ENCODE data around the gene WDR1. TPM values are rescaled to one million over a fixed set of nuclear protein-coding genes. Genes with fewer than 3 reads are reported as not detected.

WDR1 gene
- total and polyA plus RNA-seq, 2 of the 13 experiments (the other 11 are each of a cell fraction or from before 2014, with no cell fraction given) = 106 to 198 TPM

DNA sequence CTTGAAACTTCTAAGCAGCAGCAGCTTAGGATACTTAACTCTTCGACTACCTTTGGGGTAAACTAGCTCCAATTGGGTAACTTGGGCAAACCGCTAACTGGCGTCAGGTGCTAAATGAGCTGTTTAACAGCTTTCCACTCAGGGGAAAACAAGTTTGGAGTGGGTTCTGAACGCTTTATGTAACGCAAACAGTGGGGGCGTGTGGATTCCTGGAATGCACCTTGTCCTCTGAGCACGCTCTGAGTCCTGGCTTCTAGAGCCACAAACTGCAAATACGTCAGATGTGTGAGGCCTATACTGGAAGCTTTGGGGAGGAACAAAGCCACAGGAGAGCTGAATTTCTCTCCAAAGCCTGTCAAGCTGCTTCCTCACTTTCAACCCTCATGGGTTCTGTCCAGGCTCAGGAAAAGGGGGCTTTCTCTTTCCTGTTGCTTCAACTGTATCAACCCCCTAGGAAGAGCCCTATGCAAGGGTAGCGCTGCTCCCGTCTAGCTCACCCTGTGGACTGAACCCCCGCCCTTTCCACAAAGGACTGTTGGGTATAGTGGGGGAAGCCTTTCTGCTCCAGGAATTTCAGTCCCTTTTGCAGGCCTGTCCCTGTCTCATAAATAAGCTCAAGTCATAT, 4.5 kb upstream of the WDR1 start (continued):
- TF ChIP-seq, protein P1, sequence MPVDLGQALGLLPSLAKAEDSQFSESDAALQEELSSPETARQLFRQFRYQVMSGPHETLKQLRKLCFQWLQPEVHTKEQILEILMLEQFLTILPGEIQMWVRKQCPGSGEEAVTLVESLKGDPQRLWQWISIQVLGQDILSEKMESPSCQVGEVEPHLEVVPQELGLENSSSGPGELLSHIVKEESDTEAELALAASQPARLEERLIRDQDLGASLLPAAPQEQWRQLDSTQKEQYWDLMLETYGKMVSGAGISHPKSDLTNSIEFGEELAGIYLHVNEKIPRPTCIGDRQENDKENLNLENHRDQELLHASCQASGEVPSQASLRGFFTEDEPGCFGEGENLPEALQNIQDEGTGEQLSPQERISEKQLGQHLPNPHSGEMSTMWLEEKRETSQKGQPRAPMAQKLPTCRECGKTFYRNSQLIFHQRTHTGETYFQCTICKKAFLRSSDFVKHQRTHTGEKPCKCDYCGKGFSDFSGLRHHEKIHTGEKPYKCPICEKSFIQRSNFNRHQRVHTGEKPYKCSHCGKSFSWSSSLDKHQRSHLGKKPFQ (CRISPR knock-in tag; IDR thresholded peaks at IDR 0.05; ENCODE audit: insufficient replicate concordance) = no peak
- TF ChIP-seq NRL (CRISPR knock-in tag; IDR thresholded peaks at IDR 0.05; ENCODE audit: borderline replicate concordance) = no peak
- no peak for TF ChIP-seq CC2D1A (CRISPR knock-in tag; IDR thresholded peaks at IDR 0.05)
- peak in 1 of 2 experiments; percentile 51; a peak in 2 of 4 replicates for TF ChIP-seq POLR2A (IDR thresholded peaks at IDR 0.05; ENCODE audit: insufficient read depth in 1 of 2, low read depth in 2 of 2, low read length in 2 of 2)
- TF ChIP-seq ZNF292 (CRISPR knock-in tag; IDR thresholded peaks at IDR 0.05; ENCODE audit: borderline replicate concordance, low read depth) = no peak; the same call in 1 of the 2 replicates
- no peak for TF ChIP-seq ZNF644 (CRISPR knock-in tag; IDR thresholded peaks at IDR 0.05; ENCODE audit: low read depth)
- TF ChIP-seq ZFX (CRISPR knock-in tag; IDR thresholded peaks at IDR 0.05; ENCODE audit: low read depth) = peak; percentile 70
- no peak for TF ChIP-seq RAD51 (IDR thresholded peaks at IDR 0.05; ENCODE audit: borderline replicate concordance)
- TF ChIP-seq, protein P2, sequence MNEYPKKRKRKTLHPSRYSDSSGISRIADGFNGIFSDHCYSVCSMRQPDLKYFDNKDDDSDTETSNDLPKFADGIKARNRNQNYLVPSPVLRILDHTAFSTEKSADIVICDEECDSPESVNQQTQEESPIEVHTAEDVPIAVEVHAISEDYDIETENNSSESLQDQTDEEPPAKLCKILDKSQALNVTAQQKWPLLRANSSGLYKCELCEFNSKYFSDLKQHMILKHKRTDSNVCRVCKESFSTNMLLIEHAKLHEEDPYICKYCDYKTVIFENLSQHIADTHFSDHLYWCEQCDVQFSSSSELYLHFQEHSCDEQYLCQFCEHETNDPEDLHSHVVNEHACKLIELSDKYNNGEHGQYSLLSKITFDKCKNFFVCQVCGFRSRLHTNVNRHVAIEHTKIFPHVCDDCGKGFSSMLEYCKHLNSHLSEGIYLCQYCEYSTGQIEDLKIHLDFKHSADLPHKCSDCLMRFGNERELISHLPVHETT (CRISPR knock-in tag; conservative IDR thresholded peaks at IDR 0.05) = no peak
- TF ChIP-seq MAFG (CRISPR knock-in tag; IDR thresholded peaks at IDR 0.05) = no peak
- no peak for TF ChIP-seq FOXA1 (IDR thresholded peaks at IDR 0.05)
- TF ChIP-seq FOXA1 (CRISPR knock-in tag; IDR thresholded peaks at IDR 0.05) = no peak
- TF ChIP-seq, protein P3, sequence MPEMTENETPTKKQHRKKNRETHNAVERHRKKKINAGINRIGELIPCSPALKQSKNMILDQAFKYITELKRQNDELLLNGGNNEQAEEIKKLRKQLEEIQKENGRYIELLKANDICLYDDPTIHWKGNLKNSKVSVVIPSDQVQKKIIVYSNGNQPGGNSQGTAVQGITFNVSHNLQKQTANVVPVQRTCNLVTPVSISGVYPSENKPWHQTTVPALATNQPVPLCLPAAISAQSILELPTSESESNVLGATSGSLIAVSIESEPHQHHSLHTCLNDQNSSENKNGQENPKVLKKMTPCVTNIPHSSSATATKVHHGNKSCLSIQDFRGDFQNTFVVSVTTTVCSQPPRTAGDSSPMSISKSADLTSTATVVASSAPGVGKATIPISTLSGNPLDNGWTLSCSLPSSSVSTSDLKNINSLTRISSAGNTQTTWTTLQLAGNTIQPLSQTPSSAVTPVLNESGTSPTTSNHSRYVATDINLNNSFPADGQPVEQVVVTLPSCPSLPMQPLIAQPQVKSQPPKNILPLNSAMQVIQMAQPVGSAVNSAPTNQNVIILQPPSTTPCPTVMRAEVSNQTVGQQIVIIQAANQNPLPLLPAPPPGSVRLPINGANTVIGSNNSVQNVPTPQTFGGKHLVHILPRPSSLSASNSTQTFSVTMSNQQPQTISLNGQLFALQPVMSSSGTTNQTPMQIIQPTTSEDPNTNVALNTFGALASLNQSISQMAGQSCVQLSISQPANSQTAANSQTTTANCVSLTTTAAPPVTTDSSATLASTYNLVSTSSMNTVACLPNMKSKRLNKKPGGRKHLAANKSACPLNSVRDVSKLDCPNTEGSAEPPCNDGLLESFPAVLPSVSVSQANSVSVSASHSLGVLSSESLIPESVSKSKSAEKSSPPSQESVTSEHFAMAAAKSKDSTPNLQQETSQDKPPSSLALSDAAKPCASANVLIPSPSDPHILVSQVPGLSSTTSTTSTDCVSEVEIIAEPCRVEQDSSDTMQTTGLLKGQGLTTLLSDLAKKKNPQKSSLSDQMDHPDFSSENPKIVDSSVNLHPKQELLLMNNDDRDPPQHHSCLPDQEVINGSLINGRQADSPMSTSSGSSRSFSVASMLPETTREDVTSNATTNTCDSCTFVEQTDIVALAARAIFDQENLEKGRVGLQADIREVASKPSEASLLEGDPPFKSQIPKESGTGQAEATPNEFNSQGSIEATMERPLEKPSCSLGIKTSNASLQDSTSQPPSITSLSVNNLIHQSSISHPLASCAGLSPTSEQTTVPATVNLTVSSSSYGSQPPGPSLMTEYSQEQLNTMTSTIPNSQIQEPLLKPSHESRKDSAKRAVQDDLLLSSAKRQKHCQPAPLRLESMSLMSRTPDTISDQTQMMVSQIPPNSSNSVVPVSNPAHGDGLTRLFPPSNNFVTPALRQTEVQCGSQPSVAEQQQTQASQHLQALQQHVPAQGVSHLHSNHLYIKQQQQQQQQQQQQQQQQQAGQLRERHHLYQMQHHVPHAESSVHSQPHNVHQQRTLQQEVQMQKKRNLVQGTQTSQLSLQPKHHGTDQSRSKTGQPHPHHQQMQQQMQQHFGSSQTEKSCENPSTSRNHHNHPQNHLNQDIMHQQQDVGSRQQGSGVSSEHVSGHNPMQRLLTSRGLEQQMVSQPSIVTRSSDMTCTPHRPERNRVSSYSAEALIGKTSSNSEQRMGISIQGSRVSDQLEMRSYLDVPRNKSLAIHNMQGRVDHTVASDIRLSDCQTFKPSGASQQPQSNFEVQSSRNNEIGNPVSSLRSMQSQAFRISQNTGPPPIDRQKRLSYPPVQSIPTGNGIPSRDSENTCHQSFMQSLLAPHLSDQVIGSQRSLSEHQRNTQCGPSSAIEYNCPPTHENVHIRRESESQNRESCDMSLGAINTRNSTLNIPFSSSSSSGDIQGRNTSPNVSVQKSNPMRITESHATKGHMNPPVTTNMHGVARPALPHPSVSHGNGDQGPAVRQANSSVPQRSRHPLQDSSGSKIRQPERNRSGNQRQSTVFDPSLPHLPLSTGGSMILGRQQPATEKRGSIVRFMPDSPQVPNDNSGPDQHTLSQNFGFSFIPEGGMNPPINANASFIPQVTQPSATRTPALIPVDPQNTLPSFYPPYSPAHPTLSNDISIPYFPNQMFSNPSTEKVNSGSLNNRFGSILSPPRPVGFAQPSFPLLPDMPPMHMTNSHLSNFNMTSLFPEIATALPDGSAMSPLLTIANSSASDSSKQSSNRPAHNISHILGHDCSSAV (CRISPR knock-in tag; IDR thresholded peaks at IDR 0.05; ENCODE audit: borderline replicate concordance) = no peak
- TF ChIP-seq MED1 (CRISPR knock-in tag; IDR thresholded peaks at IDR 0.05) = peak; percentile 37; the same call in 1 of the 2 replicates
- peak; percentile 39; the same call in 1 of the 2 replicates for TF ChIP-seq ZNF747 (CRISPR knock-in tag; IDR thresholded peaks at IDR 0.05; ENCODE audit: borderline replicate concordance)
- TF ChIP-seq, protein P4, sequence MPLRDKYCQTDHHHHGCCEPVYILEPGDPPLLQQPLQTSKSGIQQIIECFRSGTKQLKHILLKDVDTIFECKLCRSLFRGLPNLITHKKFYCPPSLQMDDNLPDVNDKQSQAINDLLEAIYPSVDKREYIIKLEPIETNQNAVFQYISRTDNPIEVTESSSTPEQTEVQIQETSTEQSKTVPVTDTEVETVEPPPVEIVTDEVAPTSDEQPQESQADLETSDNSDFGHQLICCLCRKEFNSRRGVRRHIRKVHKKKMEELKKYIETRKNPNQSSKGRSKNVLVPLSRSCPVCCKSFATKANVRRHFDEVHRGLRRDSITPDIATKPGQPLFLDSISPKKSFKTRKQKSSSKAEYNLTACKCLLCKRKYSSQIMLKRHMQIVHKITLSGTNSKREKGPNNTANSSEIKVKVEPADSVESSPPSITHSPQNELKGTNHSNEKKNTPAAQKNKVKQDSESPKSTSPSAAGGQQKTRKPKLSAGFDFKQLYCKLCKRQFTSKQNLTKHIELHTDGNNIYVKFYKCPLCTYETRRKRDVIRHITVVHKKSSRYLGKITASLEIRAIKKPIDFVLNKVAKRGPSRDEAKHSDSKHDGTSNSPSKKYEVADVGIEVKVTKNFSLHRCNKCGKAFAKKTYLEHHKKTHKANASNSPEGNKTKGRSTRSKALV (CRISPR knock-in tag; IDR thresholded peaks at IDR 0.05) = peak; percentile 18; the same call in 1 of the 2 replicates
- TF ChIP-seq KDM1A (CRISPR knock-in tag; IDR thresholded peaks at IDR 0.05) = no peak
- peak; percentile 34; the same call in 1 of the 2 replicates for TF ChIP-seq YEATS4 (CRISPR knock-in tag; IDR thresholded peaks at IDR 0.05; ENCODE audit: borderline replicate concordance)
